Neural cell (in vitro differentiated cells): Measurements from ENCODE around the gene RYR3. TPM values are rescaled to one million over a fixed set of nuclear protein-coding genes. Genes with fewer than 3 reads are reported as not detected.

Experiments
- H2AFZ ChIP-seq: fragments of 200-600, 300-800 bp; sonication (generic), shearing (Covaris generic); 2 replicates; pipeline ENCODE4 v1.6.0; 2014; ENCODE audit warnings: low read depth, mild to moderate bottlenecking, antibody characterized with exemption, low read length, moderate library complexity
- H3F3A ChIP-seq: fragments of 200-600 bp; shearing (Covaris generic); 2 replicates; pipeline ENCODE4 v1.6.1; 2016; ENCODE audit warnings: mild to moderate bottlenecking, moderate library complexity, mixed read lengths, antibody characterized with exemption, low read length; ENCODE audit not compliant: insufficient read depth, poor library complexity, severe bottlenecking
- H3K27ac ChIP-seq: fragments of 200-600, 300-800 bp; sonication (generic), shearing (Covaris generic); 2 replicates; pipeline ENCODE4 v1.5.1; 2014; ENCODE audit warnings: mild to moderate bottlenecking, low read length, moderate library complexity
- H3K27me3 ChIP-seq: fragments of 300-800, 200-600 bp; sonication (generic), shearing (Covaris generic); 2 replicates; pipeline ENCODE4 v1.6.0; 2014; ENCODE audit warnings: mild to moderate bottlenecking, low read depth, low read length, moderate library complexity; ENCODE audit not compliant: insufficient read depth
- H3K36me3 ChIP-seq: fragments of 300-800, 200-600 bp; sonication (generic), shearing (Covaris generic); 2 replicates; pipeline ENCODE4 v1.5.1; 2014; ENCODE audit warnings: mild to moderate bottlenecking, antibody characterized with exemption, low read length, moderate library complexity; ENCODE audit not compliant: insufficient read depth
- H3K4me2 ChIP-seq: fragments of 300-800, 200-600 bp; sonication (generic), shearing (Covaris generic); 2 replicates; pipeline ENCODE4 v1.6.0; 2014; ENCODE audit warnings: mild to moderate bottlenecking, low read length
- H3K4me3 ChIP-seq: fragments of 300-800, 200-600 bp; sonication (generic), shearing (Covaris generic); 2 replicates; pipeline ENCODE4 v1.5.1; 2014; ENCODE audit warnings: mild to moderate bottlenecking, low read length, moderate library complexity
- H3K79me2 ChIP-seq: fragments of 200-600 bp; shearing (Covaris generic); replicated peaks from 2 replicates; pipeline ENCODE4 v1.6.0; 2014; ENCODE audit warnings: mild to moderate bottlenecking, low read length, moderate library complexity; ENCODE audit not compliant: insufficient read depth
- H3K9ac ChIP-seq: fragments of 300-800, 200-600 bp; sonication (generic), shearing (Covaris generic); 2 replicates; pipeline ENCODE4 v1.6.1; 2016; ENCODE audit warnings: mild to moderate bottlenecking, low read length, mixed read lengths
- H3K9me2 ChIP-seq: fragments of 200-600 bp; shearing (Covaris generic); 2 replicates; pipeline ENCODE4 v1.6.1; 2016; ENCODE audit warnings: mild to moderate bottlenecking, low read length, mixed read lengths; ENCODE audit not compliant: insufficient read depth
- H3K9me3 ChIP-seq: fragments of 200-600, 300-800 bp; sonication (generic), shearing (Covaris generic); 2 replicates; pipeline ENCODE4 v1.6.1; 2016; ENCODE audit warnings: mild to moderate bottlenecking, mixed run types, low read length, moderate library complexity, mixed read lengths
- H4K20me1 ChIP-seq: fragments of 200-600 bp; shearing (Covaris generic); 2 replicates; pipeline ENCODE4 v1.6.1; 2016; ENCODE audit warnings: mild to moderate bottlenecking, mixed run types; ENCODE audit not compliant: insufficient read depth
- CTCF ChIP-seq: fragments of 450-650 bp; IDR thresholded peaks from 2 replicates; pipeline ENCODE4 v1.5.1; 2014; ENCODE audit warnings: antibody characterized with exemption, mild to moderate bottlenecking, moderate library complexity; ENCODE audit not compliant: poor library complexity, severe bottlenecking
- EP300 ChIP-seq: fragments of 450-650 bp; conservative IDR thresholded peaks from 2 replicates; pipeline ENCODE4 v1.6.1; 2014; ENCODE audit warnings: antibody characterized with exemption, mild to moderate bottlenecking, moderate library complexity; ENCODE audit not compliant: poor library complexity, severe bottlenecking
- EZH2 ChIP-seq: fragments of 200-600, 300-800 bp; shearing (Covaris generic), sonication (generic); IDR thresholded peaks from 2 replicates; pipeline ENCODE4 v1.6.1; 2014; ENCODE audit warnings: antibody characterized with exemption, low read length, borderline replicate concordance, mild to moderate bottlenecking; ENCODE audit not compliant: insufficient read depth, poor library complexity, severe bottlenecking
- MXI1 ChIP-seq: fragments of 450-650 bp; conservative IDR thresholded peaks from 2 replicates; pipeline ENCODE4 v1.6.1; 2014; ENCODE audit warnings: antibody characterized with exemption, mild to moderate bottlenecking; ENCODE audit not compliant: poor library complexity, severe bottlenecking
- POLR2AphosphoS5 ChIP-seq: IDR thresholded peaks from 2 replicates; pipeline ENCODE4 v1.6.1; 2012
- RAD21 ChIP-seq: fragments of 450-650 bp; conservative IDR thresholded peaks from 2 replicates; pipeline ENCODE4 v1.6.1; 2014; ENCODE audit warnings: antibody characterized with exemption, mild to moderate bottlenecking, moderate library complexity
- SMC3 ChIP-seq: fragments of 450-650 bp; conservative IDR thresholded peaks from 2 replicates; pipeline ENCODE4 v1.6.1; 2014; ENCODE audit warnings: antibody characterized with exemption, mild to moderate bottlenecking, moderate library complexity; ENCODE audit not compliant: poor library complexity
- TAF1 ChIP-seq: IDR thresholded peaks from 2 replicates; pipeline ENCODE4 v1.6.1; 2012; ENCODE audit warnings: low read depth
- polyA plus RNA-seq: library from polyadenylated mRNA; depleted of rRNA; stranded (reverse); fragments of >200 nt; gene quantifications from 2 replicates; pipeline ENCODE4 v1.2.3, GENCODE V29; 2014
- TF ChIP-seq, protein P1 (sequence below): IDR thresholded peaks from 2 replicates; pipeline ENCODE4 v1.6.1; 2012; ENCODE audit warnings: borderline replicate concordance

Gene RYR3
- polyA plus RNA-seq, 1 donor from 2014 or later, result 12.6 TPM

DNA sequence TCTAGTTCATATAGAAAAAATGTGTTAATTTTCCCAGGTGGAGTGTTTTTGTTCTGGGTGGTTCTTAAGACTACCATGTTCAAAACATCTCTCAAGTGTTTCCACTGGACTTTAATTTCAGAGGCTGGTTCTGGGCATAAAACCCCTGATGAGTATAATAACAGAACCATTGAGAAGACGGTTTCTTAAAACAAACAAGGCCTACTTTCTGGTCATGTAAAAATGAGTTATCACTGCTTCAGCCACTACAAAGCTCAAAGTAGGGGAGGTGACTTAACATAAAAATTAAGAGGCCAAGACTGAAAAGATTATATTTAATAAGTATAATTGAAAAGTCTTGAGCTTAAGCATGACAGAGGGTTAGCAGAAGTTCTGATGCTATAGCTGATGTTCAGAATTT, 33.8 kb downstream of the RYR3 start:
- H3K79me2 ChIP-seq, result no peaks in the 10 kb centered on the region
- H3K9me3 ChIP-seq, result no peaks in the 10 kb centered on the region
- no peaks in the 10 kb centered on the region for H4K20me1 ChIP-seq
- H2AFZ ChIP-seq, result no peak overlapping the region
- no peaks in the 10 kb centered on the region for H3K9me2 ChIP-seq
- no peak for TF ChIP-seq RAD21
- no peak for TF ChIP-seq MXI1
- TF ChIP-seq EP300, result no peak
- TF ChIP-seq, protein P1, sequence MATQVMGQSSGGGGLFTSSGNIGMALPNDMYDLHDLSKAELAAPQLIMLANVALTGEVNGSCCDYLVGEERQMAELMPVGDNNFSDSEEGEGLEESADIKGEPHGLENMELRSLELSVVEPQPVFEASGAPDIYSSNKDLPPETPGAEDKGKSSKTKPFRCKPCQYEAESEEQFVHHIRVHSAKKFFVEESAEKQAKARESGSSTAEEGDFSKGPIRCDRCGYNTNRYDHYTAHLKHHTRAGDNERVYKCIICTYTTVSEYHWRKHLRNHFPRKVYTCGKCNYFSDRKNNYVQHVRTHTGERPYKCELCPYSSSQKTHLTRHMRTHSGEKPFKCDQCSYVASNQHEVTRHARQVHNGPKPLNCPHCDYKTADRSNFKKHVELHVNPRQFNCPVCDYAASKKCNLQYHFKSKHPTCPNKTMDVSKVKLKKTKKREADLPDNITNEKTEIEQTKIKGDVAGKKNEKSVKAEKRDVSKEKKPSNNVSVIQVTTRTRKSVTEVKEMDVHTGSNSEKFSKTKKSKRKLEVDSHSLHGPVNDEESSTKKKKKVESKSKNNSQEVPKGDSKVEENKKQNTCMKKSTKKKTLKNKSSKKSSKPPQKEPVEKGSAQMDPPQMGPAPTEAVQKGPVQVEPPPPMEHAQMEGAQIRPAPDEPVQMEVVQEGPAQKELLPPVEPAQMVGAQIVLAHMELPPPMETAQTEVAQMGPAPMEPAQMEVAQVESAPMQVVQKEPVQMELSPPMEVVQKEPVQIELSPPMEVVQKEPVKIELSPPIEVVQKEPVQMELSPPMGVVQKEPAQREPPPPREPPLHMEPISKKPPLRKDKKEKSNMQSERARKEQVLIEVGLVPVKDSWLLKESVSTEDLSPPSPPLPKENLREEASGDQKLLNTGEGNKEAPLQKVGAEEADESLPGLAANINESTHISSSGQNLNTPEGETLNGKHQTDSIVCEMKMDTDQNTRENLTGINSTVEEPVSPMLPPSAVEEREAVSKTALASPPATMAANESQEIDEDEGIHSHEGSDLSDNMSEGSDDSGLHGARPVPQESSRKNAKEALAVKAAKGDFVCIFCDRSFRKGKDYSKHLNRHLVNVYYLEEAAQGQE, result no peak
- TF ChIP-seq TAF1, result no peak
- TF ChIP-seq EZH2, result no peak
- TF ChIP-seq POLR2AphosphoS5, result no peak
- TF ChIP-seq SMC3, result no peak
- TF ChIP-seq CTCF, result no peak
- H3K4me3 ChIP-seq, result no peak overlapping the region
- no peaks in the 10 kb centered on the region for H3F3A ChIP-seq
- no peaks in the 10 kb centered on the region for H3K27me3 ChIP-seq
- no peak overlapping the region for H3K4me2 ChIP-seq
- no peaks in the 10 kb centered on the region for H3K36me3 ChIP-seq
- H3K9ac ChIP-seq, result no peak overlapping the region
- no peak overlapping the region for H3K27ac ChIP-seq

DNA sequence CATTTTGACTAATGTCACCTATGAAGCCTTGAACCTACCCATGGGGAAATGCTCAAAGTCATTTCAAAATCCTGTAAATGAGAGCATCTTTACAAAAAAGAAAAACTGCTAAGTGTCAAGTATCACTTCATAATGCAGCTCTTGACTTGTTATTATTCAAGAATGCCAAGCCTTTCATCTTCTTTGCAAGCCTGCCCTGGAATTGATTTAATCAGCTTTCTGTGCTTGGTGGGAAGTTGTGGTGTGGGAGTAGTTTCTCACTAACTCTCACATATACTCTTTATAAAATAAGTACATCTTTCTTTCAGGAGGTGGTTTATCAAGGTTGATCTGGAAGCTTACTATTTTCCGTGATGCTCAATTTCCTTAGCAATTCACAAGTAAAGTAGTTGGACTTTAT, 43.6 kb downstream of the RYR3 start:
- H3K9me2 ChIP-seq, result no peaks in the 10 kb centered on the region
- TF ChIP-seq MXI1 (no peak), RAD21 (no peak), POLR2AphosphoS5 (no peak), EZH2 (no peak), CTCF (no peak), SMC3 (no peak), TAF1 (no peak), EP300 (no peak)
- TF ChIP-seq, protein P1, result no peak
- no peaks in the 10 kb centered on the region for H3K36me3 ChIP-seq
- no peaks in the 10 kb centered on the region for H3K79me2 ChIP-seq
- no peak overlapping the region for H2AFZ ChIP-seq
- no peak overlapping the region for H3K4me3 ChIP-seq
- no peaks in the 10 kb centered on the region for H3K27me3 ChIP-seq
- H3K9me3 ChIP-seq, result no peaks in the 10 kb centered on the region
- H4K20me1 ChIP-seq, result no peaks in the 10 kb centered on the region
- no peak overlapping the region for H3K4me2 ChIP-seq
- no peak overlapping the region for H3K27ac ChIP-seq
- no peaks in the 10 kb centered on the region for H3F3A ChIP-seq
- H3K9ac ChIP-seq, result no peak overlapping the region
